Ovary (tissue), 3 donors: ENCODE data around the gene UIMC1.

Source experiments
- CTCF ChIP-seq, 3 donors: fragments of 450-650 bp in 2 of 3; fragments of 200-600 bp in 1 of 3; IDR thresholded peaks; one replicate each; pipeline versions ENCODE4 v1.5.1 to v1.8.0; 2016 to 2022; ENCODE audit warnings: antibody characterized with exemption in 3 of 3, mild to moderate bottlenecking in 1 of 3
- POLR2A ChIP-seq: fragments of 450-650 bp; IDR thresholded peaks from one replicate; pipeline ENCODE4 v1.6.1; 2017; ENCODE audit warnings: antibody characterized with exemption, mild to moderate bottlenecking, moderate library complexity
- donor health status: DM: no; HTN: no; CAD: no.

GRCh38 chr5:176889321-176890280 is 117.0 kb downstream of the UIMC1 start:
- TF ChIP-seq CTCF (IDR thresholded peaks at IDR 0.05) (no peak), POLR2A (no peak)
